ENCODE data around the gene HS3ST5.

The HS3ST5 gene

GRCh38 chr6:114039841-114040240 lies 303.0 kb downstream of the HS3ST5 start:
- no peak overlapping the region for H3K27ac ChIP-seq (ENCODE audit: low read depth, low read length)
- TF ChIP-seq, protein P1, sequence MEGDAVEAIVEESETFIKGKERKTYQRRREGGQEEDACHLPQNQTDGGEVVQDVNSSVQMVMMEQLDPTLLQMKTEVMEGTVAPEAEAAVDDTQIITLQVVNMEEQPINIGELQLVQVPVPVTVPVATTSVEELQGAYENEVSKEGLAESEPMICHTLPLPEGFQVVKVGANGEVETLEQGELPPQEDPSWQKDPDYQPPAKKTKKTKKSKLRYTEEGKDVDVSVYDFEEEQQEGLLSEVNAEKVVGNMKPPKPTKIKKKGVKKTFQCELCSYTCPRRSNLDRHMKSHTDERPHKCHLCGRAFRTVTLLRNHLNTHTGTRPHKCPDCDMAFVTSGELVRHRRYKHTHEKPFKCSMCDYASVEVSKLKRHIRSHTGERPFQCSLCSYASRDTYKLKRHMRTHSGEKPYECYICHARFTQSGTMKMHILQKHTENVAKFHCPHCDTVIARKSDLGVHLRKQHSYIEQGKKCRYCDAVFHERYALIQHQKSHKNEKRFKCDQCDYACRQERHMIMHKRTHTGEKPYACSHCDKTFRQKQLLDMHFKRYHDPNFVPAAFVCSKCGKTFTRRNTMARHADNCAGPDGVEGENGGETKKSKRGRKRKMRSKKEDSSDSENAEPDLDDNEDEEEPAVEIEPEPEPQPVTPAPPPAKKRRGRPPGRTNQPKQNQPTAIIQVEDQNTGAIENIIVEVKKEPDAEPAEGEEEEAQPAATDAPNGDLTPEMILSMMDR (IDR thresholded peaks at IDR 0.05; ENCODE audit: insufficient read depth, low read length, poor library complexity, severe bottlenecking), result no peak
- no peak for TF ChIP-seq EZH2phosphoT487 (conservative IDR thresholded peaks at IDR 0.05; ENCODE audit: low read length)
- H3K9ac ChIP-seq (ENCODE audit: low read length), result no peak overlapping the region
- no peaks in the 10 kb centered on the region for H3K9me2 ChIP-seq (replicated peaks; ENCODE audit: insufficient read depth, low read length)
- H4K20me1 ChIP-seq (ENCODE audit: low read depth, low read length), result no peaks in the 10 kb centered on the region
- no peaks in the 10 kb centered on the region for H3F3A ChIP-seq (ENCODE audit: insufficient read depth)
- H2AFZ ChIP-seq (ENCODE audit: low read depth, low read length, severe bottlenecking), result no peak overlapping the region
- H3K9me3 ChIP-seq (ENCODE audit: insufficient read depth, low read length), result no peaks in the 10 kb centered on the region
- no peaks in the 10 kb centered on the region for H3K36me3 ChIP-seq (ENCODE audit: low read length)
- no peak overlapping the region for H3K4me3 ChIP-seq (ENCODE audit: insufficient read depth, low read length, poor library complexity, severe bottlenecking)
- no peaks in the 10 kb centered on the region for H3K27me3 ChIP-seq (ENCODE audit: low read length)
- H3K79me2 ChIP-seq (ENCODE audit: insufficient read depth, low read length), result no peaks in the 10 kb centered on the region
- H3K4me2 ChIP-seq (ENCODE audit: low read depth, low read length, poor library complexity, severe bottlenecking), result no peak overlapping the region

DNA sequence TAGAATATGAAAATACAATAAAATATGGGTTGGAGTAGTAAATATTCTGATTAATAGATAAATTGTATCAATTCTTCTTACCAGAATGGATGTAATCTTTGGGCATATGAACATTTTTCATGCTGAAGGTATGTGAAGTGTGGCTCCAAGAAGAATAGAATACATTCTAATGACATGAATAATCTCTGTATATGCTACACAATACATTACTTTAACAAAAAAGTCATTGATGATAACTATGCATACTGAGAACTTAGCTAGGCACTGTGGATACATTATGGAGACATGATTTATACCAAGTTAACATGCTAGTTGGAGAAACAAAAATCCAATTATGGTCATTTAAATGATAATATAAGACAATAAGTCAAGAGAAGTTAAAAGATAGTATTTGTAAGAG lies 309.2 kb downstream of the HS3ST5 start:
- no peak overlapping the region for H3K27ac ChIP-seq (ENCODE audit: low read depth, low read length)
- no peaks in the 10 kb centered on the region for H4K20me1 ChIP-seq (ENCODE audit: low read depth, low read length)
- no peaks in the 10 kb centered on the region for H3K9me2 ChIP-seq (replicated peaks; ENCODE audit: insufficient read depth, low read length)
- no peak overlapping the region for H3K4me2 ChIP-seq (ENCODE audit: low read depth, low read length, poor library complexity, severe bottlenecking)
- no peaks in the 10 kb centered on the region for H3K79me2 ChIP-seq (ENCODE audit: insufficient read depth, low read length)
- H3K36me3 ChIP-seq (ENCODE audit: low read length), result no peaks in the 10 kb centered on the region
- no peak overlapping the region for H3K4me3 ChIP-seq (ENCODE audit: insufficient read depth, low read length, poor library complexity, severe bottlenecking)
- H3K9ac ChIP-seq (ENCODE audit: low read length), result no peak overlapping the region
- no peaks in the 10 kb centered on the region for H3K9me3 ChIP-seq (ENCODE audit: insufficient read depth, low read length)
- H3K27me3 ChIP-seq (ENCODE audit: low read length), result no peaks in the 10 kb centered on the region
- H2AFZ ChIP-seq (ENCODE audit: low read depth, low read length, severe bottlenecking), result no peak overlapping the region
- TF ChIP-seq EZH2phosphoT487 (conservative IDR thresholded peaks at IDR 0.05; ENCODE audit: low read length), result no peak
- TF ChIP-seq, protein P1 (IDR thresholded peaks at IDR 0.05; ENCODE audit: insufficient read depth, low read length, poor library complexity, severe bottlenecking), result no peak
- no peaks in the 10 kb centered on the region for H3F3A ChIP-seq (ENCODE audit: insufficient read depth)

- Histone ChIP-seq H3K9me3 (ENCODE audit: insufficient read depth, low read length) (no peaks in the 10 kb centered on the region), H3K27me3 (ENCODE audit: low read length) (no peaks in the 10 kb centered on the region), H3K27ac (ENCODE audit: low read depth, low read length) (no peak overlapping the region), H3K79me2 (ENCODE audit: insufficient read depth, low read length) (no peaks in the 10 kb centered on the region), H2AFZ (ENCODE audit: low read depth, low read length, severe bottlenecking) (no peak overlapping the region), H3K9ac (ENCODE audit: low read length) (no peak overlapping the region), H4K20me1 (ENCODE audit: low read depth, low read length) (no peaks in the 10 kb centered on the region), H3K9me2 (replicated peaks; ENCODE audit: insufficient read depth, low read length) (no peaks in the 10 kb centered on the region), H3F3A (ENCODE audit: insufficient read depth) (no peaks in the 10 kb centered on the region), H3K4me2 (ENCODE audit: low read depth, low read length, poor library complexity, severe bottlenecking) (no peak overlapping the region), H3K4me3 (ENCODE audit: insufficient read depth, low read length, poor library complexity, severe bottlenecking) (no peak overlapping the region), H3K36me3 (ENCODE audit: low read length) (no peaks in the 10 kb centered on the region)
- no peak for TF ChIP-seq EZH2phosphoT487 (conservative IDR thresholded peaks at IDR 0.05; ENCODE audit: low read length)
- TF ChIP-seq, protein P1 (IDR thresholded peaks at IDR 0.05; ENCODE audit: insufficient read depth, low read length, poor library complexity, severe bottlenecking), result no peak
These were observed 310.1 kb downstream of the HS3ST5 start for GRCh38 chr6:114032721-114033120.

Data from SU-DHL-6 (cell line).